ENCODE data around the gene GALNT18. TPM values are rescaled to one million over a fixed set of nuclear protein-coding genes. Genes with fewer than 3 reads are reported as not detected.

GALNT18 gene
- total and polyA plus RNA-seq, 2 of the 4 experiments (the other 2 are of a cell fraction), result 9.5 to 11.3 TPM

DNA sequence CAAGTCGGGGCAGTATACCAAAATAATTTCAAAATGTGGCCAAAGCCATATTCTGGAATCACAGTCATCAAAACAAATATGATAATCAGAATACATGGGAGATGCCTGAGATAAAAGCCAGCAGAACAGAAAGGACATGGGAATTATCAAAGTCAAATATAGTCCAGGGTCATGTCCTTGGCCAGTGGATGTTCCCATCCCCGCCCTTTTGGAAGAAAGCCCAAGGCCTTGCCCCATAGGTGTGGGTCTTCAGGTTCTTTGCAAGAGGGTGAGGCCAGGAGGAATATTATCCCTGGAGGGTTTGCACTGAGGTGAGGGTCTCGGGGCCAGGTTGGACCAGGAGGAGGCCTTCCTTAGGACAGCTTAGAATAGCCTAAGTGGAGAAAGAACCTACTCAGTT lies 215.2 kb downstream of the GALNT18 start:
- peaks cover 5% of the 10 kb centered on the region; the same call in 1 of the 2 replicates for H3K27me3 ChIP-seq (ENCODE audit: control insufficient read depth, insufficient read depth, low read length)
- WGBS, 2 experiments (ENCODE audit: extremely low coverage in 2 of 2, insufficient read length in 1 of 2), result no CpG with 5 or more reads among the region's 3 CpGs
- dilution Hi-C loops (cut with HindIII; ENCODE audit: low sequenced_read_pairs, unreplicated experiment) (no loop called here), in situ Hi-C loops (cut with MboI; ENCODE audit: low sequenced_read_pairs) (no loop called here), intact Hi-C loops (cut with micrococcal nuclease) (loop anchor here (10.0 kb wide), 1 partner anchor 218 kb away; the partner anchor contains the start of gene GALNT18)
- H3K23ac ChIP-seq (ENCODE audit: low read depth, low read length), result no peak overlapping the region
- DNase-seq, result no peak
- H3K4me1 ChIP-seq (ENCODE audit: control insufficient read depth, insufficient read depth, low read length), result peaks cover 4% of the 10 kb centered on the region; the same call in 1 of the 2 replicates
- TF ChIP-seq RAD21 (IDR thresholded peaks at IDR 0.05; ENCODE audit: low read length) (no peak), MAZ (IDR thresholded peaks at IDR 0.05; ENCODE audit: borderline replicate concordance, low read depth, low read length) (no peak)
- H3K36me3 ChIP-seq (ENCODE audit: control insufficient read depth, insufficient read depth, low read length), result no peaks in the 10 kb centered on the region
- H4K8ac ChIP-seq (ENCODE audit: low read depth in 2 of 2, low read length in 2 of 2), result no peak overlapping the region
- H3K79me1 ChIP-seq (ENCODE audit: low read depth in 1 of 2, low read length in 2 of 2), result no peaks in the 10 kb centered on the region
- no peak overlapping the region for H2AK9ac ChIP-seq (replicated peaks; ENCODE audit: low read depth, low read length, poor library complexity)
- no peak overlapping the region for H4K91ac ChIP-seq (ENCODE audit: insufficient read depth, low read depth, low read length)
- H2BK20ac ChIP-seq (ENCODE audit: low read depth, low read length), result no peak overlapping the region
- H3K27ac ChIP-seq (ENCODE audit: insufficient read depth, low read length), result no peak overlapping the region
- ChIA-PET CTCF (no interaction called here), POLR2A (ENCODE audit: unreplicated experiment) (no interaction called here)
- no peak overlapping the region for H2AFZ ChIP-seq (replicated peaks; ENCODE audit: low read length, poor library complexity)
- H2BK120ac ChIP-seq (ENCODE audit: low read depth, low read length), result no peak overlapping the region
- no peak overlapping the region for H3K4me3 ChIP-seq (ENCODE audit: insufficient read depth, low read depth, low read length)
- H3K4me2 ChIP-seq (ENCODE audit: low read depth, low read length), result no peak overlapping the region
- H4K5ac ChIP-seq (ENCODE audit: low read depth, low read length), result no peak overlapping the region
- BruUV-seq (replicated peaks), result no TSS peak
- no peak overlapping the region for H3K56ac ChIP-seq (ENCODE audit: extremely low read depth, insufficient read depth, low read length)
- H2BK5ac ChIP-seq (ENCODE audit: low read depth, low read length, poor library complexity, severe bottlenecking), result no peak overlapping the region
- ATAC-seq (ENCODE audit: low read depth), result no peak
- no peak overlapping the region for H3K18ac ChIP-seq (ENCODE audit: low read depth, low read length)
- no peak overlapping the region for H2AK5ac ChIP-seq (ENCODE audit: low read depth, low read length)
- no peak overlapping the region for H3K4ac ChIP-seq (ENCODE audit: low read depth, low read length)
- H3K9me1 ChIP-seq (ENCODE audit: insufficient read depth, low read length), result peaks cover 5% of the 10 kb centered on the region; the same call in 1 of the 2 replicates
- no peak overlapping the region for H3K14ac ChIP-seq (replicated peaks; ENCODE audit: low read depth, low read length)
- H4K20me1 ChIP-seq (ENCODE audit: insufficient read depth, low read length), result no peaks in the 10 kb centered on the region
- H2BK15ac ChIP-seq (ENCODE audit: low read depth, low read length), result no peak overlapping the region
- no peak overlapping the region for H3K9ac ChIP-seq (ENCODE audit: low read depth, low read length)
- H3K9me3 ChIP-seq (ENCODE audit: control insufficient read depth, insufficient read depth, low read length), result no peaks in the 10 kb centered on the region

All from IMR-90 (cell line).